Adrenal gland (tissue), 5 donors: Measurements from ENCODE around the gene PRDM10.

ENCODE experiments used
- CTCF ChIP-seq, 6 experiments: fragments of 450-650 bp in 4 of 6; fragments of 200-600 bp in 2 of 6; sonication (generic) in 1 of 6; IDR thresholded peaks; 1 replicate in 5 of 6; 2 replicates in 1 of 6; pipeline versions ENCODE4 v1.5.1 to v1.8.0; 2016 to 2021; ENCODE audit warnings: antibody characterized with exemption in 6 of 6, mild to moderate bottlenecking in 2 of 6, moderate library complexity in 1 of 6
- POLR2A ChIP-seq, 2 donors: fragments of 450-650 bp; IDR thresholded peaks; one replicate each; pipeline ENCODE4 v1.6.1; 2017; ENCODE audit warnings: antibody characterized with exemption in 2 of 2, mild to moderate bottlenecking in 2 of 2, moderate library complexity in 1 of 2
- donor health status: DM: no; HTN: no; CAD: no.

DNA sequence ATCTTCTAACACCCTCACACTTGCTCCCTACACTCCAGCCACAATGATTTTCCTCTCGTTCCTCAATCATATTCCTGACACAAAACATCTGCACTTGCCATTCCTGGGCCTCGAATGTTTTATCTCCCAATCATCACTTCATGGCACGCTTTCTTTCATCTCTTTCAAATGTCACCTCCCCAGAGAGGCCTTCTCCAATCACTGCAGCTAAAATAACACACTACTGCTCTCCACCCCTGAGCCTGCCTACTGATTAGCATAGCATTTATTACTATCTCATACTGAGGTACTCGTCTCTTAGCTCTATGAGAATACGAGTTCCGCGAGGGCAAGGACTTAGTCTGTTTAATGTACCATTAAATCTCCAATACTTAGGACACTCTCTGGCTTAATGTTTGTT lies 130.7 kb downstream of the PRDM10 start:
- TF ChIP-seq POLR2A (IDR thresholded peaks at IDR 0.05) (no peak), CTCF (IDR thresholded peaks at IDR 0.05) (no peak)
